Activated T-helper 1 cell treated with anti-CD3 and anti-CD28 coated beads, Interleukin-12 subunit alpha, Interleukin-12 subunit beta, Interleukin-2, Interleukin-4 antibody, amounts not matched to agents 30 ng/mL and 10 ng/mL and 1 ng/mL, durations not matched to agents 14 hours and 24 hours and 36 hours (primary cell): ENCODE data around the gene TMC1. TPM values are rescaled to one million over a fixed set of nuclear protein-coding genes. Genes with fewer than 3 reads are reported as not detected.

Experiments used
- DNase-seq: peaks from one replicate; pipeline ENCODE4 v3.0.0; 2021; ENCODE audit warnings: low spot score
- H3K27ac Mint-ChIP-seq: one replicate; pipeline ENCODE4 v1.8.0; 2021; ENCODE audit warnings: mild to moderate bottlenecking, mixed read lengths
- H3K27me3 Mint-ChIP-seq: one replicate; pipeline ENCODE4 v1.8.0; 2022; ENCODE audit warnings: mild to moderate bottlenecking, moderate library complexity, mixed read lengths; ENCODE audit not compliant: insufficient read depth
- H3K36me3 Mint-ChIP-seq: one replicate; pipeline ENCODE4 v1.8.0; 2021; ENCODE audit warnings: low read depth, mixed read lengths
- H3K4me1 Mint-ChIP-seq: one replicate; pipeline ENCODE4 v1.8.0; 2021; ENCODE audit warnings: low read depth, mixed read lengths
- H3K4me3 Mint-ChIP-seq: one replicate; pipeline ENCODE4 v1.8.0; 2021; ENCODE audit warnings: mild to moderate bottlenecking, moderate library complexity, mixed read lengths
- H3K9me3 Mint-ChIP-seq: one replicate; pipeline ENCODE4 v1.8.0; 2021; ENCODE audit warnings: mixed read lengths
- intact Hi-C: fragments of 100-400 bp; cut with micrococcal nuclease; formaldehyde crosslinking; loops from one replicate; pipeline ENCODE4 v1.15.1; 2024
- total RNA-seq: library from RNA; stranded (reverse); gene quantifications from 2 replicates; pipeline ENCODE4 v1.2.3, GENCODE V29; 2022

Gene TMC1
- total RNA-seq, 1 donor from 2014 or later = not detected

- intact Hi-C loops = no loop called here
- H3K36me3 Mint-ChIP-seq = no peaks in the 10 kb centered on the region
- H3K4me3 Mint-ChIP-seq = no peak overlapping the region
- H3K9me3 Mint-ChIP-seq = no peaks in the 10 kb centered on the region
- H3K27me3 Mint-ChIP-seq = no peaks in the 10 kb centered on the region
- H3K4me1 Mint-ChIP-seq = no peaks in the 10 kb centered on the region
- H3K27ac Mint-ChIP-seq = no peak overlapping the region
- no peak for DNase-seq
These were observed 292.1 kb downstream of the TMC1 start for GRCh38 chr9:72813544-72813943.

GRCh38 chr9:72814083-72814597 is 292.7 kb downstream of the TMC1 start:
- no peaks in the 10 kb centered on the region for H3K4me1 Mint-ChIP-seq
- no peaks in the 10 kb centered on the region for H3K27me3 Mint-ChIP-seq
- no peaks in the 10 kb centered on the region for H3K36me3 Mint-ChIP-seq
- intact Hi-C loops = no loop called here
- no peak for DNase-seq
- H3K9me3 Mint-ChIP-seq = no peaks in the 10 kb centered on the region
- no peak overlapping the region for H3K27ac Mint-ChIP-seq
- no peak overlapping the region for H3K4me3 Mint-ChIP-seq

- no peak for DNase-seq
- H3K27me3 Mint-ChIP-seq = peaks cover 2% of the 10 kb centered on the region
- intact Hi-C loops = no loop called here
- no peak overlapping the region for H3K27ac Mint-ChIP-seq
- no peaks in the 10 kb centered on the region for H3K9me3 Mint-ChIP-seq
- H3K36me3 Mint-ChIP-seq = no peaks in the 10 kb centered on the region
- H3K4me3 Mint-ChIP-seq = no peak overlapping the region
- no peaks in the 10 kb centered on the region for H3K4me1 Mint-ChIP-seq
These were observed 295.3 kb downstream of the TMC1 start for GRCh38 chr9:72816666-72817065.

GRCh38 chr9:72817413-72817812 is 296.0 kb downstream of the TMC1 start:
- Mint-ChIP-seq H3K4me3 (no peak overlapping the region), H3K9me3 (no peaks in the 10 kb centered on the region), H3K36me3 (no peaks in the 10 kb centered on the region), H3K4me1 (no peaks in the 10 kb centered on the region), H3K27ac (no peak overlapping the region), H3K27me3 (peaks cover 2% of the 10 kb centered on the region)
- DNase-seq = no peak
- intact Hi-C loops = no loop called here

- Mint-ChIP-seq H3K4me1 (no peaks in the 10 kb centered on the region), H3K27me3 (peaks cover 2% of the 10 kb centered on the region), H3K27ac (no peak overlapping the region), H3K9me3 (no peaks in the 10 kb centered on the region), H3K36me3 (no peaks in the 10 kb centered on the region), H3K4me3 (no peak overlapping the region)
- intact Hi-C loops = no loop called here
- no peak for DNase-seq
These were observed 297.0 kb downstream of the TMC1 start for GRCh38 chr9:72818385-72818784.

- no peaks in the 10 kb centered on the region for H3K9me3 Mint-ChIP-seq
- no peaks in the 10 kb centered on the region for H3K36me3 Mint-ChIP-seq
- peaks cover 4% of the 10 kb centered on the region for H3K27me3 Mint-ChIP-seq
- intact Hi-C loops = loop anchor here (2.0 kb wide), 1 partner anchor 551 kb away; no protein-coding TSS in a partner anchor
- no peak overlapping the region for H3K4me3 Mint-ChIP-seq
- H3K4me1 Mint-ChIP-seq = no peaks in the 10 kb centered on the region
- no peak overlapping the region for H3K27ac Mint-ChIP-seq
- DNase-seq = no peak
These were observed 302.6 kb downstream of the TMC1 start for GRCh38 chr9:72823971-72824370.

- Mint-ChIP-seq H3K9me3 (no peaks in the 10 kb centered on the region), H3K27ac (no peak overlapping the region), H3K4me1 (no peaks in the 10 kb centered on the region), H3K36me3 (no peaks in the 10 kb centered on the region), H3K4me3 (no peak overlapping the region), H3K27me3 (peaks cover 2% of the 10 kb centered on the region)
- no peak for DNase-seq
- intact Hi-C loops = no loop called here
These were observed 305.9 kb downstream of the TMC1 start for GRCh38 chr9:72826996-72827949.

GRCh38 chr9:72827950-72828731 is 306.7 kb downstream of the TMC1 start:
- DNase-seq = no peak
- Mint-ChIP-seq H3K4me3 (no peak overlapping the region), H3K27ac (no peak overlapping the region), H3K36me3 (no peaks in the 10 kb centered on the region), H3K27me3 (peaks cover 2% of the 10 kb centered on the region), H3K4me1 (no peaks in the 10 kb centered on the region), H3K9me3 (no peaks in the 10 kb centered on the region)
- intact Hi-C loops = no loop called here

GRCh38 chr9:72834994-72835393 is 313.6 kb downstream of the TMC1 start:
- no peak for DNase-seq
- no peak overlapping the region for H3K27ac Mint-ChIP-seq
- peaks cover 8% of the 10 kb centered on the region for H3K27me3 Mint-ChIP-seq
- H3K9me3 Mint-ChIP-seq = no peaks in the 10 kb centered on the region
- H3K4me3 Mint-ChIP-seq = no peak overlapping the region
- H3K4me1 Mint-ChIP-seq = no peaks in the 10 kb centered on the region
- intact Hi-C loops = no loop called here
- H3K36me3 Mint-ChIP-seq = no peaks in the 10 kb centered on the region

- Mint-ChIP-seq H3K27me3 (peaks cover 8% of the 10 kb centered on the region), H3K36me3 (no peaks in the 10 kb centered on the region), H3K27ac (no peak overlapping the region), H3K9me3 (no peaks in the 10 kb centered on the region), H3K4me3 (no peak overlapping the region), H3K4me1 (no peaks in the 10 kb centered on the region)
- intact Hi-C loops = no loop called here
- no peak for DNase-seq
These were observed 315.4 kb downstream of the TMC1 start for GRCh38 chr9:72836790-72837189.

GRCh38 chr9:72839085-72839484 is 317.7 kb downstream of the TMC1 start:
- no peaks in the 10 kb centered on the region for H3K36me3 Mint-ChIP-seq
- H3K4me1 Mint-ChIP-seq = no peaks in the 10 kb centered on the region
- H3K27me3 Mint-ChIP-seq = peaks cover 5% of the 10 kb centered on the region
- H3K4me3 Mint-ChIP-seq = no peak overlapping the region
- peaks cover 5% of the 10 kb centered on the region for H3K9me3 Mint-ChIP-seq
- intact Hi-C loops = no loop called here
- DNase-seq = no peak
- no peak overlapping the region for H3K27ac Mint-ChIP-seq

- H3K4me1 Mint-ChIP-seq = no peaks in the 10 kb centered on the region
- intact Hi-C loops = no loop called here
- no peak for DNase-seq
- H3K36me3 Mint-ChIP-seq = no peaks in the 10 kb centered on the region
- no peaks in the 10 kb centered on the region for H3K27me3 Mint-ChIP-seq
- H3K9me3 Mint-ChIP-seq = peaks cover 23% of the 10 kb centered on the region
- no peak overlapping the region for H3K27ac Mint-ChIP-seq
- H3K4me3 Mint-ChIP-seq = no peak overlapping the region
These were observed 322.4 kb downstream of the TMC1 start for GRCh38 chr9:72843520-72844439.
